Effector memory CD8-positive, alpha-beta T cell (primary cell): ENCODE results near the gene ARL9.

Source experiments
- ATAC-seq: fragments of 150-1000 bp; cut with Tn5 transposase; replicated peaks from 2 replicates; pipeline ENCODE4 v1.10.0; 2021; ENCODE audit warnings: mild to moderate bottlenecking, moderate library complexity
- DNase-seq, 3 experiments: peaks; one replicate each; pipeline ENCODE4 v3.0.0; 2021
- H3K27ac Mint-ChIP-seq, 2 donors: one replicate each; pipeline ENCODE4 v1.8.0; 2022; ENCODE audit warnings: mild to moderate bottlenecking in 2 of 2, mixed read lengths in 2 of 2, moderate library complexity in 2 of 2
- H3K27me3 Mint-ChIP-seq, 2 donors: one replicate each; pipeline ENCODE4 v1.8.0; 2022; ENCODE audit warnings: mixed read lengths in 2 of 2
- H3K36me3 Mint-ChIP-seq: one replicate; pipeline ENCODE4 v1.8.0; 2022; ENCODE audit warnings: mild to moderate bottlenecking, moderate library complexity, mixed read lengths; ENCODE audit not compliant: insufficient read depth
- H3K4me1 Mint-ChIP-seq, 2 donors: one replicate each; pipeline ENCODE4 v1.8.0; 2022; ENCODE audit warnings: low read depth in 2 of 2, mixed read lengths in 2 of 2
- H3K4me3 Mint-ChIP-seq, 2 donors: one replicate each; pipeline ENCODE4 v1.8.0; 2022; ENCODE audit warnings: mild to moderate bottlenecking in 2 of 2, mixed read lengths in 2 of 2, moderate library complexity in 2 of 2
- H3K9me3 Mint-ChIP-seq, 2 donors: one replicate each; pipeline ENCODE4 v1.8.0; 2022; ENCODE audit warnings: mixed read lengths in 2 of 2

Gene ARL9

GRCh38 chr4:56544573-56545131 is 39.1 kb downstream of the ARL9 start:
- H3K27ac Mint-ChIP-seq: no peak overlapping the region
- ATAC-seq (peak; percentile 100), DNase-seq (peak; percentile 85 to 88 (median 87))
- H3K36me3 Mint-ChIP-seq: peaks cover 4% of the 10 kb centered on the region
- no peaks in the 10 kb centered on the region for H3K9me3 Mint-ChIP-seq
- H3K27me3 Mint-ChIP-seq: peaks cover 13 to 25% of the 10 kb centered on the region in 2 donors
- H3K4me1 Mint-ChIP-seq: peaks cover 3 to 8% of the 10 kb centered on the region in 2 donors
- peak overlapping the region; percentile 61 to 62 for H3K4me3 Mint-ChIP-seq

GRCh38 chr4:56550642-56551041 is 45.1 kb downstream of the ARL9 start:
- no peaks in the 10 kb centered on the region for H3K9me3 Mint-ChIP-seq
- H3K27ac Mint-ChIP-seq: no peak overlapping the region
- DNase-seq (no peak), ATAC-seq (no peak)
- no peaks in the 10 kb centered on the region for H3K36me3 Mint-ChIP-seq
- H3K4me3 Mint-ChIP-seq: no peak overlapping the region
- H3K27me3 Mint-ChIP-seq: peaks cover 6 to 8% of the 10 kb centered on the region in 2 donors
- peaks cover 0 to 2% of the 10 kb centered on the region in 2 donors for H3K4me1 Mint-ChIP-seq

GRCh38 chr4:56551516-56551915 is 45.9 kb downstream of the ARL9 start:
- Mint-ChIP-seq H3K36me3 (no peaks in the 10 kb centered on the region), H3K9me3 (no peaks in the 10 kb centered on the region), H3K27me3 (peaks cover 15 to 16% of the 10 kb centered on the region in 2 donors), H3K4me1 (peaks cover 0 to 2% of the 10 kb centered on the region in 2 donors), H3K4me3 (no peak overlapping the region), H3K27ac (no peak overlapping the region)
- ATAC-seq (no peak), DNase-seq (no peak)

GRCh38 chr4:56552273-56552672 is 46.7 kb downstream of the ARL9 start:
- Mint-ChIP-seq H3K4me1 (peaks cover 0 to 2% of the 10 kb centered on the region in 2 donors), H3K27me3 (peaks cover 17 to 18% of the 10 kb centered on the region in 2 donors), H3K4me3 (no peak overlapping the region), H3K36me3 (no peaks in the 10 kb centered on the region), H3K27ac (no peak overlapping the region), H3K9me3 (no peaks in the 10 kb centered on the region)
- ATAC-seq: no peak
- no peak for DNase-seq

- H3K4me3 Mint-ChIP-seq: no peak overlapping the region
- H3K4me1 Mint-ChIP-seq: no peaks in the 10 kb centered on the region
- H3K9me3 Mint-ChIP-seq: no peaks in the 10 kb centered on the region
- peaks cover 3% of the 10 kb centered on the region for H3K36me3 Mint-ChIP-seq
- DNase-seq (no peak), ATAC-seq (no peak)
- H3K27ac Mint-ChIP-seq: no peak overlapping the region
- peaks cover 4 to 10% of the 10 kb centered on the region in 2 donors for H3K27me3 Mint-ChIP-seq
Observed at GRCh38 chr4:56570041-56570440, 64.5 kb downstream of the ARL9 start.
